ENCODE results near the gene CD2AP.
"Not testable (repeated sequence)": the region's sequence is repeated elsewhere in the genome, so short reads cannot be mapped to it uniquely, and the experiment has no call there.

Gene CD2AP

GRCh38 chr6:47647188-47647587 lies 169.6 kb downstream of the CD2AP start:
- DNase-seq (ENCODE audit: extremely low read depth, low read depth): no peak
- no peak for TF ChIP-seq CTCF (IDR thresholded peaks at IDR 0.05; ENCODE audit: low read depth, low read length)

- not testable (repeated sequence) for DNase-seq (ENCODE audit: extremely low read depth, low read depth)
Measured at GRCh38 chr6:47647626-47648025, 170.0 kb downstream of the CD2AP start.

GRCh38 chr6:47648031-47648430 lies 170.4 kb downstream of the CD2AP start:
- DNase-seq (ENCODE audit: extremely low read depth, low read depth): no peak
- no peak for TF ChIP-seq CTCF (IDR thresholded peaks at IDR 0.05; ENCODE audit: low read depth, low read length)

GRCh38 chr6:47650553-47651432 lies 173.2 kb downstream of the CD2AP start:
- DNase-seq (ENCODE audit: extremely low read depth, low read depth): no peak
- TF ChIP-seq CTCF (IDR thresholded peaks at IDR 0.05; ENCODE audit: low read depth, low read length): no peak

GRCh38 chr6:47651505-47651944 lies 173.9 kb downstream of the CD2AP start:
- TF ChIP-seq CTCF (IDR thresholded peaks at IDR 0.05; ENCODE audit: low read depth, low read length): no peak
- DNase-seq (ENCODE audit: extremely low read depth, low read depth): peak; percentile 49

- no peak for DNase-seq (ENCODE audit: extremely low read depth, low read depth)
- no peak for TF ChIP-seq CTCF (IDR thresholded peaks at IDR 0.05; ENCODE audit: low read depth, low read length)
Measured at GRCh38 chr6:47653706-47654105, 176.1 kb downstream of the CD2AP start.

GRCh38 chr6:47654255-47654654 lies 176.7 kb downstream of the CD2AP start:
- DNase-seq (ENCODE audit: extremely low read depth, low read depth): no peak
- TF ChIP-seq CTCF (IDR thresholded peaks at IDR 0.05; ENCODE audit: low read depth, low read length): no peak

Measured in AG09319 (cell line).